Adrenal gland (tissue), 12 donors: ENCODE measurements around the gene PRKCZ. TPM values are rescaled to one million over a fixed set of nuclear protein-coding genes. Genes with fewer than 3 reads are reported as not detected.

Experiments used
- DNase-seq, 7 donors: peaks; one replicate each; pipeline ENCODE4 v3.0.0-alpha.2; 2019 to 2020
- H3K27ac ChIP-seq, 5 donors: fragments of 200-600 bp; sonication (generic) in 4 of 5; 1 replicate in 3 of 5; 2 replicates in 2 of 5; pipeline versions ENCODE4 v1.5.1 to v1.8.0; 2016 to 2020; ENCODE audit warnings: mild to moderate bottlenecking in 1 of 5
- H3K27me3 ChIP-seq: fragments of 200-600 bp; 2 replicates; pipeline ENCODE4 v1.8.0; 2021
- H3K36me3 ChIP-seq, 2 donors: fragments of 200-600 bp; replicated peaks in 1 of 2; 1 replicate in 1 of 2; 2 replicates in 1 of 2; pipeline versions ENCODE4 v1.5.1 to v1.8.0; 2018 to 2022
- H3K4me1 ChIP-seq, 2 donors: fragments of 200-600 bp; replicated peaks in 1 of 2; 1 replicate in 1 of 2; 2 replicates in 1 of 2; pipeline versions ENCODE4 v1.5.1 to v1.8.0; 2018 to 2021
- H3K4me3 ChIP-seq, 4 donors: fragments of 200-600 bp; sonication (generic) in 3 of 4; one replicate each; pipeline ENCODE4 v1.5.1; 2016 to 2018
- H3K9me3 ChIP-seq, 3 donors: fragments of 200-600 bp; sonication (generic) in 1 of 3; replicated peaks in 1 of 3; 1 replicate in 2 of 3; 2 replicates in 1 of 3; pipeline versions ENCODE4 v1.5.1 to v1.8.0; 2016 to 2021
- CTCF ChIP-seq, 6 experiments: fragments of 450-650 bp in 4 of 6; fragments of 200-600 bp in 2 of 6; sonication (generic) in 1 of 6; IDR thresholded peaks; 1 replicate in 5 of 6; 2 replicates in 1 of 6; pipeline versions ENCODE4 v1.5.1 to v1.8.0; 2016 to 2021; ENCODE audit warnings: antibody characterized with exemption in 6 of 6, mild to moderate bottlenecking in 2 of 6, moderate library complexity in 1 of 6
- POLR2A ChIP-seq, 2 donors: fragments of 450-650 bp; IDR thresholded peaks; one replicate each; pipeline ENCODE4 v1.6.1; 2017; ENCODE audit warnings: antibody characterized with exemption in 2 of 2, mild to moderate bottlenecking in 2 of 2, moderate library complexity in 1 of 2
- WGBS, 4 donors: extraction: QIAGEN DNeasy Blood & Tissue Kit in 2 of 4; methylation state at CpG; one replicate each; pipeline versions ENCODE4 v1.1.5 to v1.1.7; 2013 to 2017; 5-methylcytosine and 5-hydroxymethylcytosine counted together
- intact Hi-C, 2 donors: fragments of 100-400 bp; cut with DNase I; formaldehyde crosslinking; loops; one replicate each; pipeline versions ENCODE4 v1.14.1 to v1.15.0; 2022 to 2023
- polyA plus RNA-seq, 3 donors: library from polyadenylated mRNA; stranded (reverse); fragments of 200-250 nt in 2 of 3; fragments of 350-450 nt in 1 of 3; fragmentation: Illumina TruSeq in 1 of 3; extraction: RNeasy Lipid Tissue Mini Kit (QIAGEN cat#74804) in 1 of 3; gene quantifications; one replicate each; pipeline ENCODE4 v1.2.3, GENCODE V29; 2013 to 2014
- total RNA-seq, 9 donors: library from RNA; depleted of rRNA in 4 of 9; stranded (reverse); fragments of >200 nt in 4 of 9; fragments of 120-200 nt in 1 of 9; fragmentation: NEBNext Ultra II Directional in 1 of 9; extraction: Animal tissue kit (Norgen Biotek cat#: 25700) in 1 of 9; gene quantifications; one replicate each; pipeline versions ENCODE4 v1.1.0 to v1.2.4, GENCODE V29; 2013 to 2023
- donor health status: healthy with polysubstance abuse.
- donor health status: Bipolar disorder and iron deficiency.
- donor health status: DM: yes; HTN: yes; CAD: no.
- donor health status: DM: no; HTN: no; CAD: no.
- donor health status: DM: no; HTN: no; CAD: no.
- donor health status: DM: yes; HTN: yes; CAD: no.

Gene PRKCZ
- total and polyA plus RNA-seq, 12 donors = 8.2 to 50.5 (median 25.4) TPM

- Histone ChIP-seq H3K4me1 (no peaks in the 10 kb centered on the region), H3K27me3 (no peaks in the 10 kb centered on the region)
- DNase-seq = no peak
Observed at GRCh38 chr1:2101946-2102345, 51.7 kb downstream of the PRKCZ start.

GRCh38 chr1:2102753-2103152 lies 52.5 kb downstream of the PRKCZ start:
- TF ChIP-seq POLR2A (IDR thresholded peaks at IDR 0.05) (no peak), CTCF (IDR thresholded peaks at IDR 0.05) (no peak)
- Histone ChIP-seq H3K27ac (no peak overlapping the region), H3K27me3 (no peaks in the 10 kb centered on the region), H3K4me1 (no peaks in the 10 kb centered on the region), H3K4me3 (no peak overlapping the region), H3K9me3 (no peaks in the 10 kb centered on the region), H3K36me3 (no peaks in the 10 kb centered on the region)
- no peak for DNase-seq
- WGBS, 4 donors = 95 to 98% (median 97%) methylated on average over 12 of the region's 12 CpGs
- intact Hi-C loops = no loop called here

More at GRCh38 chr1:2101946-2102345, 51.7 kb downstream of the PRKCZ start:
- intact Hi-C loops = no loop called here
- Histone ChIP-seq H3K4me3 (no peak overlapping the region), H3K27ac (no peak overlapping the region), H3K9me3 (no peaks in the 10 kb centered on the region), H3K36me3 (no peaks in the 10 kb centered on the region)
- 85 to 95% (median 91%) methylated on average over 8 of the region's 8 CpGs for WGBS, 4 donors
- TF ChIP-seq POLR2A (IDR thresholded peaks at IDR 0.05) = no peak
- TF ChIP-seq CTCF (IDR thresholded peaks at IDR 0.05) = no peak

DNA sequence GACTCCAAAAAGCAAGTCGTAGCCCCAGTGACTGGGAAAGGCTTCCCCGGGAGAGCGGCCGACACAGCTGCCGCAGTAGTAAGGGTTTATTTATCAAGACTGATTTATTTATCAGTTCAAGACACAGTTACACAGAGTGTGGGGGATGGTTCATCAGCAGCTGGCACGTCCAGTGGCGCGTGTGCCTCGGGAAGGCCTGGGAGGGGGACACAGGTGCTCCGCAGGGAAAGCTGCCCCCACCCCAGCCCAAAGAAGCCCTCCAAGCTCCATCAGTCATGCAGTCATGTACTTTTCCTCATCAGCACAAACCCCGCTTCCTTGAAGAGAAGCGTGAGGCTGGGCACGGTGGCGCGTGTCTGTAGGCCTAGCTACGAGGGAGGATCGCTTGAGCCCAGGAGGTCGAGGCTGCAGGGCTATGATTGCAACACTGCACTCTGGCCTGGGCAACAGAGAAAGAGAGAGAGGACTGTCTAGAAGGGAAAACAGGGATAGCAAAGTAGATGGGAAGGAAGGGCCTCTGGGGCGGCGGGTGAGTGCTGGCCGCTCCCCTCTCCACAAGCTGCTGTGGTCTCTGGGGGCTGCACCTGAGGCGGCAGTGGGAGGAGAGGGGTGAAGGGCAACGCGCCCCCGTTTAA lies 53.2 kb downstream of the PRKCZ start:
- WGBS, 4 donors = 90 to 92% (median 91%) methylated on average over 20 to 25 of the region's 25 CpGs
- H3K27me3 ChIP-seq = no peaks in the 10 kb centered on the region
- no peak overlapping the region for H3K4me3 ChIP-seq
- intact Hi-C loops = no loop called here
- H3K36me3 ChIP-seq = no peaks in the 10 kb centered on the region
- TF ChIP-seq CTCF (IDR thresholded peaks at IDR 0.05) = no peak
- no peak for TF ChIP-seq POLR2A (IDR thresholded peaks at IDR 0.05)
- no peaks in the 10 kb centered on the region for H3K9me3 ChIP-seq
- no peaks in the 10 kb centered on the region for H3K4me1 ChIP-seq
- H3K27ac ChIP-seq = no peak overlapping the region
- no peak for DNase-seq

DNA sequence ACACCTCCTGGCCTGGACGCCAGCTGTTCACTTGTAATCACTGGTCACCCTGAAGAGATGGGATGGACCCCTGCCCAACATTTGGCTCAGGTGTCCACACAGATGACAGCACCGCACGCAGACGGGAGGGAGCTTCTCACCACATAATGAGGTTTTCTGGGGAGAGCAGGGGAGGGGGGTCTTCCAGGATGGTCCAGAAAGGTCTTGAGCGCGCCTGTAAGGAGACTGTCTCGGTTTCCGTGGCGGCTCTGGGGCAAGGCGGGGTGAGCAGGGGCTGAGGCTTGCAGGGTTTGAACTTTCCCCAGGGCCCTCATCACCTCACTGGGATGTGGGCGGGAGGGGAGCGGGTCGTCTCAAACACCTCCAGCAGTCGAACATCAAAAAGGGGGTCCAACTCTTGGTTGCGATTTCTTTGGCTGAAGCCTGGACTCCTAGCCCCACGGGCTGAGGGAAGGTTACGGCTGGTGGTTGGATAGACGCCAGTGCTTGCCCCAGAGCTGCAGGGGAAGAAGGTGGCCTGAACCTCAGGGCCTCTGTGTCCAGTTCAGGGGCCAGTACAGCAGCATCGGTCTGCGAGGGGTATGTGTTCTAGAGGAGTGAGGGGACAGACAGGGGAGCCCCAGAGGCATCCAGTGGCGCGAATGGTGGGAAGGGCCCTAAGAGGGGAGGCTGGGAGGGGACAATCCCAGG lies 53.8 kb downstream of the PRKCZ start:
- TF ChIP-seq CTCF (IDR thresholded peaks at IDR 0.05) = no peak
- no peak overlapping the region for H3K4me3 ChIP-seq
- 81 to 90% (median 87%) methylated on average over 9 to 22 of the region's 22 CpGs for WGBS, 4 donors
- DNase-seq = no peak
- H3K9me3 ChIP-seq = no peaks in the 10 kb centered on the region
- no peaks in the 10 kb centered on the region for H3K27me3 ChIP-seq
- H3K4me1 ChIP-seq = no peaks in the 10 kb centered on the region
- H3K36me3 ChIP-seq = no peaks in the 10 kb centered on the region
- intact Hi-C loops = no loop called here
- H3K27ac ChIP-seq = no peak overlapping the region
